B cell (primary cell): Measurements from ENCODE around the gene CD38.

ENCODE experiments used
- EZH2 ChIP-seq: IDR thresholded peaks from 2 replicates; pipeline ENCODE4 v1.6.1; 2012; ENCODE audit warnings: borderline replicate concordance, low read depth, mild to moderate bottlenecking, moderate library complexity, low read length; ENCODE audit not compliant: insufficient read depth, poor library complexity, severe bottlenecking
- TF ChIP-seq, protein P1 (sequence below): fragments of 200-600 bp; IDR thresholded peaks from one replicate; pipeline ENCODE4 v1.8.0; 2022; ENCODE audit warnings: antibody characterized with exemption, mild to moderate bottlenecking

DNA sequence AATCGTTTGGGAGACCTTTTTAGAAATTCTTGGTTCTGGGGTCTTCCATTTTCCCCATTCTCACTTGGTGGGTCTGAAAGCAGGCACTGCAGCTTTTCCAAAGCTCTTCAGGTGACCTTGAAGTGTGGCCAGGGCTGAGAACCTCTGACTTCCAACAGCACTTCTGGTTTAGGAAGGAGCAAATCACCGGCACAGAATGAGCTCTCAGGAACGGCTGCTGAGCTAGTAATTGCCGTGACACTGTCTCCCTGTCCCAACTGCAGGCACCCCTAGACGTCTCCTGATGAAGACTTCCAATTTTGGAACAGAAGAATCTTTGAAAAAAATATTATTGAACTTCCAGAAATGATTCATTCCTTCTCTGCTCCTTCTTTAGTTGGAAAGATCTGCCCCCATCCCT lies 31.3 kb downstream of the CD38 start:
- TF ChIP-seq, protein P1, sequence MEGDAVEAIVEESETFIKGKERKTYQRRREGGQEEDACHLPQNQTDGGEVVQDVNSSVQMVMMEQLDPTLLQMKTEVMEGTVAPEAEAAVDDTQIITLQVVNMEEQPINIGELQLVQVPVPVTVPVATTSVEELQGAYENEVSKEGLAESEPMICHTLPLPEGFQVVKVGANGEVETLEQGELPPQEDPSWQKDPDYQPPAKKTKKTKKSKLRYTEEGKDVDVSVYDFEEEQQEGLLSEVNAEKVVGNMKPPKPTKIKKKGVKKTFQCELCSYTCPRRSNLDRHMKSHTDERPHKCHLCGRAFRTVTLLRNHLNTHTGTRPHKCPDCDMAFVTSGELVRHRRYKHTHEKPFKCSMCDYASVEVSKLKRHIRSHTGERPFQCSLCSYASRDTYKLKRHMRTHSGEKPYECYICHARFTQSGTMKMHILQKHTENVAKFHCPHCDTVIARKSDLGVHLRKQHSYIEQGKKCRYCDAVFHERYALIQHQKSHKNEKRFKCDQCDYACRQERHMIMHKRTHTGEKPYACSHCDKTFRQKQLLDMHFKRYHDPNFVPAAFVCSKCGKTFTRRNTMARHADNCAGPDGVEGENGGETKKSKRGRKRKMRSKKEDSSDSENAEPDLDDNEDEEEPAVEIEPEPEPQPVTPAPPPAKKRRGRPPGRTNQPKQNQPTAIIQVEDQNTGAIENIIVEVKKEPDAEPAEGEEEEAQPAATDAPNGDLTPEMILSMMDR: no peak
- no peak for TF ChIP-seq EZH2
